Mesangial cell (primary cell): ENCODE data around the gene SKOR1. TPM values are rescaled to one million over a fixed set of nuclear protein-coding genes. Genes with fewer than 3 reads are reported as not detected.

Source experiments
- total RNA-seq: library from RNA; depleted of rRNA; stranded (reverse); fragments of >200 nt; gene quantifications from 2 replicates; pipeline ENCODE4 v1.2.3, GENCODE V29; 2015

SKOR1 gene, protein sequence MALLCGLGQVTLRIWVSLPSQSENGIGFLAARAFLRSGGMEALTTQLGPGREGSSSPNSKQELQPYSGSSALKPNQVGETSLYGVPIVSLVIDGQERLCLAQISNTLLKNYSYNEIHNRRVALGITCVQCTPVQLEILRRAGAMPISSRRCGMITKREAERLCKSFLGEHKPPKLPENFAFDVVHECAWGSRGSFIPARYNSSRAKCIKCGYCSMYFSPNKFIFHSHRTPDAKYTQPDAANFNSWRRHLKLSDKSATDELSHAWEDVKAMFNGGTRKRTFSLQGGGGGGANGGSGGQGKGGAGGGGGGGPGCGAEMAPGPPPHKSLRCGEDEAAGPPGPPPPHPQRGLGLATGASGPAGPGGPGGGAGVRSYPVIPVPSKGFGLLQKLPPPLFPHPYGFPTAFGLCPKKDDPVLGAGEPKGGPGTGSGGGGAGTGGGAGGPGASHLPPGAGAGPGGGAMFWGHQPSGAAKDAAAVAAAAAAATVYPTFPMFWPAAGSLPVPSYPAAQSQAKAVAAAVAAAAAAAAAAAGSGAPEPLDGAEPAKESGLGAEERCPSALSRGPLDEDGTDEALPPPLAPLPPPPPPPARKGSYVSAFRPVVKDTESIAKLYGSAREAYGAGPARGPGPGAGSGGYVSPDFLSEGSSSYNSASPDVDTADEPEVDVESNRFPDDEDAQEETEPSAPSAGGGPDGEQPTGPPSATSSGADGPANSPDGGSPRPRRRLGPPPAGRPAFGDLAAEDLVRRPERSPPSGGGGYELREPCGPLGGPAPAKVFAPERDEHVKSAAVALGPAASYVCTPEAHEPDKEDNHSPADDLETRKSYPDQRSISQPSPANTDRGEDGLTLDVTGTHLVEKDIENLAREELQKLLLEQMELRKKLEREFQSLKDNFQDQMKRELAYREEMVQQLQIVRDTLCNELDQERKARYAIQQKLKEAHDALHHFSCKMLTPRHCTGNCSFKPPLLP
- total RNA-seq, result 0.25 TPM in 1 of 2 replicates, not detected in the other

DNA sequence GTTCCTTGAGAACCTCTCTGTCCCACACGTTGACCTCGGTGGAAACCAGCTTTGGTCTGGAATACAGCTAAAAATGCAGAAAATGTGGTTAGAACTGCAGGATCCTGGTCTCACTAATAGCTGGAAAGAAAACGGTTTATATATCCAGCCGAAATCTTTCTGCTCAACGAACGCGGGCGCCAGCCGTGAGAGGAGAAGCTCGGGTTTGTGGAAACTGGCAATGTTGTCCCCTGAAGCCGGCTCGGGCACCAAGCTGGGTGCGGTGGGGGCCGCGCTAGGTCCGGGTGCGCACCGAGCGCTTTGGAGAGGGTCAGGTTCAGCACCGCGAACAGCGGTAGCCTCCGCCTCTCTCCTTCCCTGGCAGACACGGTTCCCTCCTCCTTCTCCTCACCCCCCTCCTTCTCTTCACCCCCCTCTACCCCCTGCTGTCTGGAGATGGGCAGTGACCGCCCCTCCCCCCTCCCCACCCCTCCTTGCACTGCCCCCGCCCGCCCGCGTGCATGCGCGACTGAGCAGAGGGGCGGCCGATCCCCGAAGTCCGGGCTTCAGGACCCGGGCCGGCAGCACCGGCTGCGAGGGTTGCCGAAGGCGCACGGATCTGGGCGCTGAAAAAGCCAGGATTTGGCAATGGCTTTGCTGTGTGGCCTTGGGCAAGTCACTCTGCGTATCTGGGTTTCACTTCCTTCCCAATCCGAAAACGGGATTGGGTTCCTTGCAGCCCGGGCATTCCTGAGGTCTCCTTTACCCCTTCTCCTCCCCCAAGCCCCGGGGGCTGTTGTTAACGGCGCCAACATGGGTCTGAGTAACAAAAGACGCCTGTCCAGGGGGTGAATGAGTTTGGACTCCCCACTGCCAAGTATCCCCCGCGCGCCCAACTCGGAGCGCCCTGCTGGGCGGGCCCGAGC lies at the start of gene SKOR1:
Gene SKOR1, plus strand, starts transcription at position 534 of the 905 bp plus-strand sequence. Its CDS starts 94 bp downstream, at position 628.

DNA sequence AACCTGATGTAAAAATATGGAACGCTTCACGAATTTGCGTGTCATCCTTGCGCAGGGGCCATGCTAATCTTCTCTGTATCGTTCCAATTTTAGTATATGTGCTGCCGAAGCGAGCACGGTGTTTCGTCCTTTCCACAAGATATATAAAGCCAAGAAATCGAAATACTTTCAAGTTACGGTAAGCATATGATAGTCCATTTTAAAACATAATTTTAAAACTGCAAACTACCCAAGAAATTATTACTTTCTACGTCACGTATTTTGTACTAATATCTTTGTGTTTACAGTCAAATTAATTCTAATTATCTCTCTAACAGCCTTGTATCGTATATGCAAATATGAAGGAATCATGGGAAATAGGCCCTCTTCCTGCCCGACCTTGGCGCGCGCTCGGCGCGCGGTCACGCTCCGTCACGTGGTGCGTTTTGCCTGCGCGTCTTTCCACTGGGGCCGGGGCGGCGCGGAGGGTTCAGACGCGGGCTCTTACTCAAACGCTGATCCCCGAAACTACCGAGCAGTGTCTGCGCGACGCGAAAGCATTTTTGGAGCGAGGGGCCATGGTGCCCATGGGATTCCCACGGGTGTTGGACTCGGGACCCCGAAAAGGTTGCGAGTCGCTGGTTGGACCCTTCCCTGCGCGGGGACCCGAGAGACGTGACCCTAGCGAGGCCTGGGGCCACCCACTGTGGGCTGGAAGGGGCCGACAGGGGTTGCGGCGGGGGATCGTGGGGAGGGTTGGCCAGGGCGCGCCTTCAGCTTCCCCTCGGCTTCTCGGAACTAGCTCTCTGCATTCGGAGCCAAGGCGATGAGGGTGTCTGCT lies 14.8 kb downstream of the SKOR1 start, which contains the start of gene RNU6-1:
Gene RNU6-1, minus strand, starts transcription at position 117 of the 820 bp plus-strand sequence.

Other genes starting within 250 kb of the SKOR1 start
- gene RNU6-1, start 14.5 kb downstream of the SKOR1 start, total RNA-seq, result not detected in 2 replicates
- 10.9 and 16.9 TPM in 2 replicates for gene PIAS1, start 228.8 kb downstream of the SKOR1 start, total RNA-seq